HUES6 (cell line): Measurements from ENCODE around the gene SMARCD1.
A peak's percentile ranks its signal among the peaks of the same experiment; 100 is the strongest.
"Not testable (repeated sequence)": the region's sequence is repeated elsewhere in the genome, so short reads cannot be mapped to it uniquely, and the experiment has no call there.

Source experiments
- H3K27ac ChIP-seq: 2 replicates; pipeline ENCODE4 v1.7.0; 2013; ENCODE audit warnings: low read depth, mild to moderate bottlenecking, low read length, inconsistent platforms
- H3K27me3 ChIP-seq: 2 replicates; pipeline ENCODE4 v1.6.1; 2013; ENCODE audit warnings: low read length; ENCODE audit not compliant: control insufficient read depth, insufficient read depth
- H3K36me3 ChIP-seq: 2 replicates; pipeline ENCODE4 v1.6.1; 2013; ENCODE audit warnings: low read length; ENCODE audit not compliant: control insufficient read depth, insufficient read depth
- H3K4me1 ChIP-seq: 2 replicates; pipeline ENCODE4 v1.6.1; 2013; ENCODE audit warnings: low read length; ENCODE audit not compliant: control insufficient read depth, insufficient read depth
- H3K4me3 ChIP-seq: 2 replicates; pipeline ENCODE4 v1.5.1; 2013; ENCODE audit warnings: low read depth, low read length
- H3K9ac ChIP-seq: one replicate; pipeline ENCODE4 v1.6.1; 2013; ENCODE audit warnings: mild to moderate bottlenecking, low read length
- H3K9me3 ChIP-seq: 2 replicates; pipeline ENCODE4 v1.6.1; 2013; ENCODE audit warnings: low read depth, low read length; ENCODE audit not compliant: control insufficient read depth, insufficient read depth

The SMARCD1 gene

DNA sequence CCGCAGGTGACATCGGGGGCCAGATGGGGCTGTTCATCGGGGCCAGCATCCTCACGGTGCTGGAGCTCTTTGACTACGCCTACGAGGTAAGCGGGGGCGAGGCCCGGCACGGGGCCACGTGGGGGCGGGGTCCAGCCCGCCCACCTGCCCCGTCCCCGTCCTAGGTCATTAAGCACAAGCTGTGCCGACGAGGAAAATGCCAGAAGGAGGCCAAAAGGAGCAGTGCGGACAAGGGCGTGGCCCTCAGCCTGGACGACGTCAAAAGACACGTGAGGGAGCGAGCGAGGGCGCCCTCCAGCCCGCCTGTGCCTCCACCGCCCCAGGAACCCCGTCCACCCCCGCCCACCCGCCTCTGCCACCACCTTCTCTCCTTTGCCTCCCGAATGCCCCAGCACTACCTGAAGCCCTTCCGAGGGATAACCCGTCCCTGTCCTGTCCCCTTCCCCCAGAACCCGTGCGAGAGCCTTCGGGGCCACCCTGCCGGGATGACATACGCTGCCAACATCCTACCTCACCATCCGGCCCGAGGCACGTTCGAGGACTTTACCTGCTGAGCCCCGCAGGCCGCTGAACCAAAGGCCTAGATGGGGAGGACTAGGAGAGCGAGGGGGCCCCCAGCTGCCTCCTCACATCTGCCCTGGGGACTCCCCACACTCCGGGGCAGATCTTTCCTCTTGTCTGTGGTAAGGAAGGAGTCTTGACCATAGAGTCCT, 3.9 kb upstream of the SMARCD1 start:
- Histone ChIP-seq H3K4me3 (no peak overlapping the region), H3K9me3 (no peaks in the 10 kb centered on the region), H3K27ac (no peak overlapping the region), H3K27me3 (peaks cover 33% of the 10 kb centered on the region), H3K4me1 (peaks cover 7% of the 10 kb centered on the region; the same call in 1 of the 2 replicates), H3K9ac (no peak overlapping the region), H3K36me3 (no peaks in the 10 kb centered on the region; the same call in 1 of the 2 replicates)

DNA sequence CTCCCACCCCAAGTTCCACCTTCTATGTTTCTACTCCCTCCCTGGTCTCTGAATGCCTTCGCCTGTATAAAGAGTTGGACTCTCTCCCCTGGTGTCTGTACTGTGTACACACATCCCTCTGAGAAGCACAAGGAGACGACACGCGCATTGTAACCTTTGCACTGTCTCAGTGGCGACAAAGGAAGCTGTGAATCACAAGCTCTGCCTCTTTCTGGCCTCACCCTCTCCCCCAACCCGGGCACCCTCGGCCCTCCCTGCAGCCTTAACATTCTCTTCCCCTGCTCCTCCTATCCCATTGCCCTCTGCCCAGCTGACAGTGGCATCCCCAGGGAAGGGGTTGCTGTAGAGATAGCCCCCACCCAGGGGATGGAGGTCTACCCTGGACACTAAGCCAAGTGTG, 2.5 kb upstream of the SMARCD1 start:
- Histone ChIP-seq H3K36me3 (peaks cover 13% of the 10 kb centered on the region), H3K9me3 (no peaks in the 10 kb centered on the region), H3K27me3 (peaks cover 33% of the 10 kb centered on the region), H3K27ac (no peak overlapping the region), H3K4me3 (no peak overlapping the region), H3K4me1 (peaks cover 7% of the 10 kb centered on the region; the same call in 1 of the 2 replicates), H3K9ac (no peak overlapping the region)

DNA sequence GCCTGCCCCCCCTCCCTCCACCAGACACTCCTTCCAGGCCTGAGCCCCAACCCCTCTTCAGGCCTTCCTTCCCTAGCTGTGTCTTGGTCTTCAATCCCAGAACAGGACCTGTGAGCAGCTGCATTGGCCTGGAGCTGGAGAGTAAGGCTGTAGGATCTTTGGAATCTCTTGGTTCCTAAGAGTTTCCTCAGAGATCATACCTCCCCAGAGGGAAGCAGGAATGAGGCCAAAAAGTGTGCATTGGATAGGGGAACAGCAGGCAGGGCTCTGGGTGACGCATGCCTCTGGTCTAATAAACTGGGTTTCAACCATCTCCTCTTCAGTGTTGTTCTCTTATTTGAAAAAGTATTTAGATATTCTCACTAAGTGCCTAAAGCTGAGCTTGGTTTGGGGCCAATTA, 1.8 kb upstream of the SMARCD1 start:
- no peaks in the 10 kb centered on the region for H3K9me3 ChIP-seq
- H3K27me3 ChIP-seq = peaks cover 33% of the 10 kb centered on the region
- H3K9ac ChIP-seq = no peak overlapping the region
- peaks cover 20% of the 10 kb centered on the region for H3K36me3 ChIP-seq
- no peak overlapping the region for H3K4me3 ChIP-seq
- no peak overlapping the region for H3K27ac ChIP-seq
- H3K4me1 ChIP-seq = peaks cover 7% of the 10 kb centered on the region; the same call in 1 of the 2 replicates

DNA sequence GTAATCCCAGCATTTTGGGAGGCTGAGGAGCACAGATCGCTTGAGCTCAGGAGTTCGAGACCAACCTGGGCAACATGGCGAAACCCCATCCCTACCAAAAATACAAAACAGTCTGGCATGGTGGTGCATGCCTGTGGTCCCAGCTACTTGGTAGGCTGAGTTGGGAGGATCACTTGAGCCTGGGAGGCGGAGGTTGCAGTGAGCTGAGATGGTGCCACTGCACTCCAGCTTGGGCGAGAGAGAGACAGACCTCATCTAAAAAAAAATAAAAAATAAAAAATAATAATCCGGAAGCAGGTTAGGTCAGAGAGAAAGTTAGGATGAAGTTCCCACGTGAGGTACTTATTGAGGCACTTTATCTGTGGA, 750 bp upstream of the SMARCD1 start:
- not testable (repeated sequence) for H3K9me3 ChIP-seq, H3K4me1 ChIP-seq, H3K27ac ChIP-seq
- Histone ChIP-seq H3K27me3 (peaks cover 33% of the 10 kb centered on the region), H3K4me3 (peak overlapping the region; percentile 70), H3K36me3 (peaks cover 31% of the 10 kb centered on the region), H3K9ac (peak overlapping the region; percentile 72)

DNA sequence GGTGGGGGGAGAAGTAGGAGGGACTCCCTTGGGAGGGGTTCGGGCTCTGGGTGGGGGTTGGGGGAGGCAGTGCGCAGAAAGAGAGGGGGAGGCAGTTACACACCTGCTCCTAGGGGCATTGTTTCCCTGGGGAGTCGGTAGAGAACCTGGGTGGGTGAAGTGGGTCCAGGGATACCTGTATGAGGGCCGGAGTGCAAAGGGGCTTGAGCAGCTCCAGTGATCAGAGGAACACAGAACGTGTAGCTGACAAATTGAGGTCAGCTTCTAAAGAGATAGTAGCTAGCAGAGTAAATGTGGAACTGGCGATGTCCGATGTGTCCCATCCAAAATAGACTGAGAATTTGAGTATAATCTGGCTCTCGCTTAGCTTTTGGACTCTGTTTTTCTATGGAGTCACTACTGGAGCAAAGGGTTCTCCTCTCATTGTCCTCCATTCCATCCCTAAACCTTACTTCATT, 502 bp downstream of the SMARCD1 start:
- Histone ChIP-seq H3K4me1 (peaks cover 7% of the 10 kb centered on the region; the same call in 1 of the 2 replicates), H3K27ac (peak overlapping the region; percentile 72; the same call in 1 of the 2 replicates), H3K9me3 (no peaks in the 10 kb centered on the region), H3K27me3 (peaks cover 20% of the 10 kb centered on the region), H3K36me3 (peaks cover 43% of the 10 kb centered on the region), H3K9ac (peak overlapping the region; percentile 41), H3K4me3 (peak overlapping the region; percentile 70)

DNA sequence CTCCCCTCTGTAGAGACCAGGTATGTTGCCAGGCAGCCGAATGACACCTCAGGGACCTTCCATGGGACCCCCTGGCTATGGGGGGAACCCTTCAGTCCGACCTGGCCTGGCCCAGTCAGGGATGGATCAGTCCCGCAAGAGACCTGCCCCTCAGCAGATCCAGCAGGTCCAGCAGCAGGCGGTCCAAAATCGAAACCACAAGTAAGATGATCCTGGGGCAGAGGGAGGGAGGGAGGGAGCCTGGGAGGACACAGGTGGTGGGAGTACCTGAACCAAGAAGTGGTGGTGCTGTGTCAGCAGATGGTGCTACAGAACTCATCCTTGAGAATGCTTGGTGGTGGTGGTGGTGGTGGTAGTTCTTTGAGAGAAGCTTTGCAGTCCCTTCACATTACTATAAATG, 1.0 kb downstream of the SMARCD1 start:
- Histone ChIP-seq H3K27ac (no peak overlapping the region), H3K9ac (peak overlapping the region; percentile 41), H3K27me3 (peaks cover 15% of the 10 kb centered on the region; the same call in 1 of the 2 replicates), H3K4me3 (peak overlapping the region; percentile 70), H3K4me1 (peaks cover 4% of the 10 kb centered on the region; the same call in 1 of the 2 replicates), H3K36me3 (peaks cover 47% of the 10 kb centered on the region), H3K9me3 (no peaks in the 10 kb centered on the region)

DNA sequence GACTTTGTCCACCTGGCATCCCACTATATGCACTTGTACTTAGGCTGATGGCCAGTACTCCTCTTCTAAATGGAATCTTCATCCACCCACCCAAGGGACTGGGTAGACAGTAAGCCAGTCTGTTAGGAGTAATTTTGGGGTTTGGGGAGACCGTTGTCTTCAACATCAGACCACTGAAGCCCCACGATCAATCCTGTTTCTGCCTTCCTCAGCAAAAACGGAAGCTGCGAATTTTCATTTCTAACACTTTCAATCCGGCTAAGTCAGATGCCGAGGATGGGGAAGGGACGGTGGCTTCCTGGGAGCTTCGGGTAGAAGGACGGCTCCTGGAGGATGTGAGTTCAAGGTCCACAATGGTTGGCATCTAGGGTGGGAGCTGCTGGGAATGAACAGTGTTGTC, 2.0 kb downstream of the SMARCD1 start:
- peaks cover 57% of the 10 kb centered on the region for H3K36me3 ChIP-seq
- peaks cover 4% of the 10 kb centered on the region; the same call in 1 of the 2 replicates for H3K4me1 ChIP-seq
- peaks cover 6% of the 10 kb centered on the region; the same call in 1 of the 2 replicates for H3K27me3 ChIP-seq
- H3K27ac ChIP-seq = no peak overlapping the region
- H3K9me3 ChIP-seq = no peaks in the 10 kb centered on the region
- H3K4me3 ChIP-seq = no peak overlapping the region
- no peak overlapping the region for H3K9ac ChIP-seq

DNA sequence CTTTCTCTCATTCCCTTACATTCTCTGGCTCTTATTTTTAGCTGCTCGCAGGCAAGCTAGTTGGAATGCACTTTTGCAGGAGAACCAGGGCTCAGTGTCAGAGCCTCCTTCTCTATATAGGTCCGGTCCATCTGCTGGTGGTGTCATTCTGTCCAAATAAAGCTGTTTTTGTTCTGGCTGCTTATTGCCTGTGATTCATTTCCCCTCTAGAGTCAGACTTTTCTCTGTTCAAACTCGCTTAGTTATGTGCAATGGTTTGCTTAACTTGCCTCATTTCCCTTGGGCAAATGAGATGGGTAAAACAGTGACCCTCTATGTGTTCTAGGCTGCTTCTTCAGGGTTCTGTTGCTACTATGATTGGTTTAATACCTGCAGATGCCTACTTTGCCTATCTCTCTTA, 2.9 kb downstream of the SMARCD1 start:
- H3K27ac ChIP-seq = no peak overlapping the region
- H3K36me3 ChIP-seq = peaks cover 64% of the 10 kb centered on the region
- no peaks in the 10 kb centered on the region for H3K27me3 ChIP-seq
- no peaks in the 10 kb centered on the region for H3K9me3 ChIP-seq
- H3K4me1 ChIP-seq = peaks cover 4% of the 10 kb centered on the region; the same call in 1 of the 2 replicates
- no peak overlapping the region for H3K9ac ChIP-seq
- H3K4me3 ChIP-seq = no peak overlapping the region

DNA sequence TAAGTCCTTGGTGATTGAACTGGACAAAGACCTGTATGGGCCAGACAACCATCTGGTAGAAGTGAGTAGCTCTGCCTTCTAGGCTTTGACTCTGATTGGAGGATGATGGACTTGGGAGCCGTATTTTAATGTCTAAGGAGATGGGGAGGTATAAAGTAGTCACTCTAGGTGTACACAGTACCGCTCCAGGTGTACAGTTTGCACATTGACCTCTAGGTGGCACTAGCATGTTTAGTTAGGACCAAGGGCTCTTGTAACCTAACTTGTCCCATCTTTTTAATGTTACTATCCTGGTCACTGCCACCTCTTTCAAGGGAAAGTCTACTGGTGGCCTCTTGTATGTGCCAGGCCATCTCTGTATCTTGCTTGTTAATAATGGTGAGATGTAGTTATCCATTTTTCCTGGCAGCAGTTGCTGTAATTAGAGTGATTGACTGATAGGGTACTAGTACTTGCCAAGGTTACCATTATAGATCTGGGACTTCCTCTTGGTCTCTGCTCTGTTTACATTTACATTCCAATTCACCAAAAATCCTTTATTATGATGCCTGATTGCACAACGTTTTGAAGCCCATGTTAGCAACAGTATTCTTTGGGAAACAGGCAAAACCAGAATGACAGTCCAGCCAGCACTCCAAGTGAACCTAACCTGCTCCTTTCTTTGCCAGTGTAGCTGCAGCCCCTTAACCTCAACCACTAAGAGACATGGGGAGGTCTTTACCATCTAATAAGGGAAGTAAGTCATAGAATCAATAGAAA, 3.6 kb downstream of the SMARCD1 start:
- Histone ChIP-seq H3K4me3 (no peak overlapping the region), H3K9ac (no peak overlapping the region), H3K4me1 (peaks cover 4% of the 10 kb centered on the region; the same call in 1 of the 2 replicates), H3K9me3 (no peaks in the 10 kb centered on the region), H3K27me3 (no peaks in the 10 kb centered on the region), H3K27ac (no peak overlapping the region), H3K36me3 (peaks cover 72% of the 10 kb centered on the region)

DNA sequence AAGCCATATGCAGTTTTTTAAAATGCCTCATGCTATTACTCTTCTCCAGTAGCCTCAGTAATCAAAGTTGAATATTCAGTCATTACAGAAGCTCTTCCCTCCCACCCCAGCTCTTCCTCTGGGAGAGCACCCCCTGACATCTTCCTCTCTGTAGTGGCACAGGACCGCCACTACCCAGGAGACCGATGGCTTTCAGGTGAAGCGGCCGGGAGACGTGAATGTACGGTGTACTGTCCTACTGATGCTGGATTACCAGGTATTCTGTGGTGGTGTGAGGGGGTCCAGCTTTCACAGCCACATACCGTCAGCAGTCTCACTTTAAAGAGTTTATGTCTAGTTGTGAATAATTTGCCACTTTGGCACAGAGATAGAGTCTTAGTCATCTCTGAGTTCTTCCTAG, 4.6 kb downstream of the SMARCD1 start:
- Histone ChIP-seq H3K4me1 (peaks cover 4% of the 10 kb centered on the region; the same call in 1 of the 2 replicates), H3K9ac (no peak overlapping the region), H3K27ac (no peak overlapping the region), H3K9me3 (no peaks in the 10 kb centered on the region), H3K4me3 (no peak overlapping the region), H3K36me3 (peaks cover 81% of the 10 kb centered on the region), H3K27me3 (no peaks in the 10 kb centered on the region)

DNA sequence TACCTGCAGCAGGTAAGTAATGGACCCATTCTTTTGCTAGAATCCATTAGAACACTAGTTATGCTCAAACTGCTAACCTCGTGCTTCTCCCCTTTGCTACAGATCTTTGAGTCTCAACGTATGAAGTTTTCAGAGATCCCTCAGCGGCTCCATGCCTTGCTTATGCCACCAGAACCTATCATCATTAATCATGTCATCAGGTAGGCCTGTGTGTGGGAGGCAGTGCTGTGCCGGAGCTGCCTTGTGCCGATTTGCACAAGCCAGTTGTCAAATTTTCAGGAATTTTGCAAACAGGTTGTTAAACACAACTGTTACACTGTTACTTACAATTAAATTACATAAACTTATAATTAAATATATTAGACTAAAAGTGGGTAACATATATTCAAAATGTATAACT, 5.2 kb downstream of the SMARCD1 start:
- Histone ChIP-seq H3K9me3 (no peaks in the 10 kb centered on the region), H3K4me1 (peaks cover 4% of the 10 kb centered on the region; the same call in 1 of the 2 replicates), H3K27me3 (no peaks in the 10 kb centered on the region), H3K36me3 (peaks cover 86% of the 10 kb centered on the region), H3K9ac (no peak overlapping the region), H3K4me3 (no peak overlapping the region), H3K27ac (no peak overlapping the region)
